22Rv1 (cell line): Measurements from ENCODE around the gene MRPL41.
A peak's percentile ranks its signal among the peaks of the same experiment; 100 is the strongest.

Experiments
- H3K27ac ChIP-seq: fragments of 450-650 bp; 2 replicates; pipeline ENCODE4 v1.5.1; 2017
- ZFX ChIP-seq: fragments of 450-650 bp; IDR thresholded peaks from 2 replicates; pipeline ENCODE4 v1.6.1; 2017; ENCODE audit warnings: antibody characterized with exemption, borderline replicate concordance
- TF ChIP-seq, protein P1 (sequence below): fragments of 450-650 bp; IDR thresholded peaks from 2 replicates; pipeline ENCODE4 v1.5.1; 2017; ENCODE audit warnings: mild to moderate bottlenecking

The MRPL41 gene

DNA sequence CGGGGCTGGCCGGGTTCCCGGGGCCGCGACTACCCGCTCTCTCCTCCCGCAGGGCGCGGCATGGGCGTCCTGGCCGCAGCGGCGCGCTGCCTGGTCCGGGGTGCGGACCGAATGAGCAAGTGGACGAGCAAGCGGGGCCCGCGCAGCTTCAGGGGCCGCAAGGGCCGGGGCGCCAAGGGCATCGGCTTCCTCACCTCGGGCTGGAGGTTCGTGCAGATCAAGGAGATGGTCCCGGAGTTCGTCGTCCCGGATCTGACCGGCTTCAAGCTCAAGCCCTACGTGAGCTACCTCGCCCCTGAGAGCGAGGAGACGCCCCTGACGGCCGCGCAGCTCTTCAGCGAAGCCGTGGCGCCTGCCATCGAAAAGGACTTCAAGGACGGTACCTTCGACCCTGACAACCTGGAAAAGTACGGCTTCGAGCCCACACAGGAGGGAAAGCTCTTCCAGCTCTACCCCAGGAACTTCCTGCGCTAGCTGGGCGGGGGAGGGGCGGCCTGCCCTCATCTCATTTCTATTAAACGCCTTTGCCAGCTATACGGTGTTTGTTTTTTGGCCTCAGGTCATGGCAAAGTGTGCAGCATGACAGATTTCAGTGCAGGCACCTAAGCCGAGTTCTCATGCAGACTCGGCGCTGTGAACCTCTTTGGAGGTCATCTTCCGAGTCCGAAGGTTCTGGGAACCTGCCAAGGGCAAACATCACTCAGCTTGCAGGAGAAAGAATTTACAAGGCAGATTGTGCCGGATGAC, 516 bp downstream of the MRPL41 start:
- H3K27ac ChIP-seq: peak overlapping the region; percentile 93
- TF ChIP-seq ZFX: no peak
- TF ChIP-seq, protein P1, sequence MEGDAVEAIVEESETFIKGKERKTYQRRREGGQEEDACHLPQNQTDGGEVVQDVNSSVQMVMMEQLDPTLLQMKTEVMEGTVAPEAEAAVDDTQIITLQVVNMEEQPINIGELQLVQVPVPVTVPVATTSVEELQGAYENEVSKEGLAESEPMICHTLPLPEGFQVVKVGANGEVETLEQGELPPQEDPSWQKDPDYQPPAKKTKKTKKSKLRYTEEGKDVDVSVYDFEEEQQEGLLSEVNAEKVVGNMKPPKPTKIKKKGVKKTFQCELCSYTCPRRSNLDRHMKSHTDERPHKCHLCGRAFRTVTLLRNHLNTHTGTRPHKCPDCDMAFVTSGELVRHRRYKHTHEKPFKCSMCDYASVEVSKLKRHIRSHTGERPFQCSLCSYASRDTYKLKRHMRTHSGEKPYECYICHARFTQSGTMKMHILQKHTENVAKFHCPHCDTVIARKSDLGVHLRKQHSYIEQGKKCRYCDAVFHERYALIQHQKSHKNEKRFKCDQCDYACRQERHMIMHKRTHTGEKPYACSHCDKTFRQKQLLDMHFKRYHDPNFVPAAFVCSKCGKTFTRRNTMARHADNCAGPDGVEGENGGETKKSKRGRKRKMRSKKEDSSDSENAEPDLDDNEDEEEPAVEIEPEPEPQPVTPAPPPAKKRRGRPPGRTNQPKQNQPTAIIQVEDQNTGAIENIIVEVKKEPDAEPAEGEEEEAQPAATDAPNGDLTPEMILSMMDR: no peak

DNA sequence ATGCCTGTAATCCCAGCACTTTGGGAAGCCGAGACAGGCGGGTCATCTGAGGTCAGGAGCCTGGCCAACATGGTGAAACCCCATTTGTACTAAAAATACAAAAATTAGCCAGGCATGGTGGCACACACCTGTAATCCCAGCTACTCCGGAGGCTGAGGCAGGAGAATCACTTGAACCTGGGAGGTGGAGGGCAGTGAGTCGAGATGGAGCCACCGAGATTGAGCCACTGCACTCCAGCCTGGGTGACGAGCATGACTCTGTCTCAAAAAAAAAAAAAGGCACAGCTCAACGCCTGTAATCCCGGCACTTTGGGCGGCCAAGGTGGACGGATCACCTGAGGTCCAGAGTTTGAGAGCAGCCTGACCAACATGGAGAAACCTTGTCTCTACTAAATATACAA, 2.0 kb downstream of the MRPL41 start:
- peak overlapping the region; percentile 93 for H3K27ac ChIP-seq

DNA sequence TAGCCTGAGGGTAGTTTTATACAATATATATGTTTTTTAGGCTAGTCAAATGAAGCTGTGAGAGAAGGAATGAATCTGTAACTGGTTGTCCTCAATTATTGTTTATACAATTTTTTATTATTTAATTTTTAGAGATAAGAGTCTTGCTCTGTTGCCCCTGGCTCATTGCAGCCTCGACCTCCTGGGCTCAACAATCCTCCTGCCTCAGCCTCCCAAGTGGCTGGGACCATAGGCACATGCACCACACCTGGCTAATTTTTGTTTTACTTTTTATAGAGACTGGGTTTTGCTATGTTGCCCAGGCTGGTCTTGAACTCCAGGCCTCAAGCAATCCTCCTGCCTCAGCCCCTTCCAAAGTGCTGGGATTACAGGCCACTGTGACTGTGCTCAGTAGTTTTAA, 2.7 kb downstream of the MRPL41 start:
- peak overlapping the region; percentile 93 for H3K27ac ChIP-seq
- TF ChIP-seq ZFX: no peak
- TF ChIP-seq, protein P1: no peak

DNA sequence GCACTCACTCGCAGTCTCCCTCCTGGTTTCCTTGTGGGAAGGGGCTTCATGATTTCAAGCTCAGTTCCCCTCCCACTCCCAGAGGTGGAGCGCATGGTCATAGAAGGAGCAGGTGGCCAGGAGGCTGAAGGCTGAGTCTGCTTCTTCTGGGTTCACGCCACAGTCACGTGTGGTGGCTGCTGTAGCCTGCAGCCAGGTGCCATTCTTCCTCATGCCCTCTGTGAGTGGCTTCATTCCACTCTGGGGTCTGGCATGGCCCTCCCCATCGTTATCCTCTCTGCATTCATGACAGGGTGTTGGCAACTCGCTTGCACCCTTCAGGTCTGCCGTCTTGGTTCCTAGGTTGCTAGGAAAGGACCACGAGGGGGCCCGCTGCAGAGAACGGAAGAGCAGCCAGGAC, 3.5 kb downstream of the MRPL41 start:
- H3K27ac ChIP-seq: peak overlapping the region; percentile 93
- TF ChIP-seq, protein P1: no peak
- no peak for TF ChIP-seq ZFX

DNA sequence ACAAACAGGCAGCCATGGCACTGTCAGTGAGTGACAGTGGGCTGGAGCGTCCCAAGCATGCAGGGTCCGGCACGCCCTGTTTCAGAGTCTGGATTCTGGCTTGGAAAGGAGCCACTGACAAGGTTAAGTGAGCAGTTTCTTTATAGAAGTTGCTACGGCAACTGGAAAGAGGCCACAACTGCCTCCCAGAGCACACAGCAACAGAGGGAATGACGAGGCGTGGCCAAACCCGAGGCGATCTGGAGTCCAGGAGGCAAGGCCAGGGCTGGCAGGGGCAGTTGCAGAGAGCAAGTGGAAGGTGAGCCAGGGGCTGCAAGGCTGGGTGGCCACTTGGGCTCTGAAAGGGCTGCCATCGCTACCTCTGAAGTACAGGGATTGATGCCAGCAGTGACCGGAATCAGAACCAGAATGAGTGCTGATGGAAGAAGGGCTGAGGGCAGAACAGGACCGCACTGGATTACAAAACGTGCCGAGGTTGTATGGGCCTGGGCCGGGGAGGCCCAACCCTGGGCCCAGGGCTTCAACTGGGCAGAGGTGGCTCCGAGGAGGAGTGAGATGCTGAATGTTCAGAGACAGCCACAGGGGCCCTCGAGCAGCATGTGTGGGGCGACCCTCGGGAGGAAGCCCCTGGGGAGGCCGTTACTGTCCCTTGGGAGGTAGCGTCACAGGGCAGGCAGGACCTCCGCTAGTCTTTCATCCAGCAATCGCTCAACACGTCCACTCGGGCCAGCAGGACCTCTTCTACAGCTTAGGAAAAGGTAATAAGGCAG, 4.6 kb downstream of the MRPL41 start:
- peak overlapping the region; percentile 93 for H3K27ac ChIP-seq

DNA sequence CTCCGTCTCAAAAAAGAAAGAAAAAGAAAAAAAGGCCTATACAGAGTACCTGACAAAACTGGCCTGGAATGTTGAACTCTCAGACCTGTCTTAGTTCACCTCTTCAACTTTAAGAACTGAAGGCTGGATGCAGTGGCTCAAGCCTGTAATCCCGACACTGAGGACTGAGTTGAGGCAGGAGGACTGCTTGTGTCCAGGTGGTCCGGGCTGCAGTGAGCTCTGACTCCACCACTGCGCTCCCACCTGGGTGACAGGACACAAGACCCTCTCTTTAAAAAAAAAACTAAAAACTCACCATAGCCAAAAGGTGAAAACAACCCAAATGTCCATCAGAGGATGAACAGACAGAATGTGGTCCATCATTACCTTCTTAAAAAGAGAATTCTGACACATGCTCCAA, 6.4 kb downstream of the MRPL41 start:
- TF ChIP-seq ZFX: no peak
- TF ChIP-seq, protein P1: no peak
- H3K27ac ChIP-seq: no peak overlapping the region

More for the DNA sequence above, 4.6 kb downstream of the MRPL41 start:
- TF ChIP-seq ZFX: no peak
- TF ChIP-seq, protein P1: no peak

DNA sequence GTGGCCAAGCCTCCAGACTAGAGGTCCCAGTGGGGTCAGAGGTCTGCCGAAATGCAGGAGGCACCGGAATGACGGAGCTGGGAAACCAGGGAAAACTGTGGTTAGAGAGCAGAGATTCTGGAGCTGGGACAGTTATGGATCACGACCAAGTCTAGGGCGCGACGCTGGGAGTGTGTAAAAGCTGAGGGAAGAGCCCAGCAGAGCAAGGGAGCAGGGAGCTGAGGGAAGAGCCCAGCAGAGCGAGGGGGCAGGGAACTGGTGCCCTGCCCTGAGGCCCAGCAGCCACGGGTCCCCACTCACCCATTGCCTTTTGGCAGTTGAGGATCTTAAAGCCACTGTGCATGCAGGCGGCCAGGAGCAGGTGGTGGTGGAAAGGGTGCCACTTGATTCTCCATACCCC, 12.5 kb downstream of the MRPL41 start:
- no peak overlapping the region for H3K27ac ChIP-seq
- TF ChIP-seq, protein P1: no peak
- no peak for TF ChIP-seq ZFX
